Fibroblast of villous mesenchyme (primary cell): ENCODE results near the gene STMN3. TPM values are rescaled to one million over a fixed set of nuclear protein-coding genes. Genes with fewer than 3 reads are reported as not detected.
A peak's percentile ranks its signal among the peaks of the same experiment; 100 is the strongest.

Source experiments
- DNase-seq: peaks from one replicate; pipeline ENCODE4 v3.0.0-alpha.2; 2010; ENCODE audit warnings: low read depth
- H3K4me3 ChIP-seq: 2 replicates; pipeline ENCODE4 v1.5.1; 2011; ENCODE audit warnings: low read depth, mild to moderate bottlenecking, low read length
- CTCF ChIP-seq: IDR thresholded peaks from 2 replicates; pipeline ENCODE4 v1.5.1; 2012; ENCODE audit warnings: low read depth, mild to moderate bottlenecking, low read length; ENCODE audit not compliant: insufficient read depth
- total RNA-seq: library from RNA; depleted of rRNA; stranded (reverse); fragments of >200 nt; gene quantifications from 2 replicates; pipeline ENCODE4 v1.2.3, GENCODE V29; 2012

Gene STMN3
- total RNA-seq, 1 donor = 5.6 TPM

- no peak for DNase-seq
- TF ChIP-seq CTCF = no peak
Observed at GRCh38 chr20:63627751-63628245, 25.4 kb downstream of the STMN3 start.

DNA sequence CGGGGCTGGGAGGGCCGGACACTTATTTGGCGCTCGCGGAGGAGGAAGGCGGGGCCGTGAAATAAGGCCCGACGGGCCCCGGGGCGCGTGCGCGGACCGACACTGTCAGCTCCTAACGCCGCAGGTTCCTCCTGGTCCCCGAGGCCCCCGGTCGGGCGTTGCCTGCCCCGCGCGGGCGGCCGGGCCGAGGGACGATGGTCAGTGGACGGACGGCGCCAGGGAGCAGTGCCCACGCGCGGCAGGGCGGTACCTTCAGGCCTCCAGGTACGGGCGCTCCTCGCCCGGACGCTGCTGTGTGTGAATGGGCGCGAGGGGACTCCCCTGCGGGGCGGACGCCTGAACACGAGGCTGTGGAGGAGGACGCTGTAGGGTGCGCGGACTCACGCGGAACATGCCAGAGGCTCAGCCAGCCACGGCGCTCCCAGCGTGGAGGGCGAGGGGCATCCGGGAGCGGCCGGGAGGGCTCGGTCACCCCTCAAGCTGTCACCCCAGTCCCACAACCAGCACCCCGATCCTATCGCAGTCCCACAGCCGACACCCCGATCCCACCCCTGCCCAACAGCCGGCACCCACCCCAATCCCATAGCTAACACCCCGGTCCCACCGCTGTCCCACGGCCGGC lies 26.0 kb downstream of the STMN3 start:
- DNase-seq = peak; percentile 95
- TF ChIP-seq CTCF = no peak
- peak overlapping the region; percentile 85 for H3K4me3 ChIP-seq

More at GRCh38 chr20:63627751-63628245, 25.4 kb downstream of the STMN3 start:
- peak overlapping the region; percentile 85 for H3K4me3 ChIP-seq

- peak within 1 kb of the TSS; percentile 85 for H3K4me3 ChIP-seq
- no peak for TF ChIP-seq CTCF
- peak; percentile 73 for DNase-seq
Observed at GRCh38 chr20:63626424-63627128, 26.6 kb downstream of the STMN3 start, which contains the start of gene GMEB2. TSS of gene GMEB2 (minus strand) at chr20:63627101. CDS start at chr20:63619397, 7,704 bp downstream.

- DNase-seq = peak; percentile 25
- TF ChIP-seq CTCF = no peak
- peak overlapping the region; percentile 73 for H3K4me3 ChIP-seq
Observed at GRCh38 chr20:63625771-63626423, 27.3 kb downstream of the STMN3 start.

DNA sequence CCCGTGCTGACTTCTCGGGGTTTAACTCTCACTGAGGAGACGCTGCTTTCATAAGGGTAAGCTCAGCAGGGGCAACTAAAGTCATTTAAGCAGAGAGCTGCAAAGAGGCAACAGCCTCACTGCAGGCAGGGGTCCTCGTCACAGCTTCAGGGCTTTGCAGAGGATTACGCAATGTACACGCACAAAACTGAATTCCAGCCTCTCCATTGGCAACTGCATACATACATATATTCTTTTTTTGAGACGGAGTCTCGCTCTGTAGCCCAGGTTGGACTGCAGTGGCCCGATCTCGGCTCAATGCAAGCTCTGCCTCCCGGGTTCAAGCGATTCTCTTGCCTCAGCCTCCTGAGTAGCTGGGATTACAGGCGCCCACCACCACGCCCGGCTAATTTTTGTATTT lies 28.7 kb downstream of the STMN3 start:
- peak; percentile 25 for TF ChIP-seq CTCF
- peak; percentile 73 for DNase-seq
- no peak overlapping the region for H3K4me3 ChIP-seq

GRCh38 chr20:63622732-63623131 lies 30.5 kb downstream of the STMN3 start:
- no peak for DNase-seq
- TF ChIP-seq CTCF = no peak

More at GRCh38 chr20:63622732-63623131, 30.5 kb downstream of the STMN3 start:
- no peak overlapping the region for H3K4me3 ChIP-seq
